WERI-Rb-1 (cell line): ENCODE results near the gene MAGI1.

Source experiments
- DNase-seq: peaks from one replicate; pipeline ENCODE4 v3.0.0-alpha.2; 2020
- H3K27ac ChIP-seq: fragments of 250-450 bp; sonication (Bioruptor Pico); 2 replicates; pipeline ENCODE4 v1.5.1; 2020; ENCODE audit warnings: mild to moderate bottlenecking, moderate library complexity
- H3K27me3 ChIP-seq: fragments of 250-450 bp; sonication (Bioruptor Pico); 2 replicates; pipeline ENCODE4 v1.5.1; 2021; ENCODE audit warnings: mild to moderate bottlenecking, low read depth, moderate library complexity; ENCODE audit not compliant: insufficient read depth, severe bottlenecking
- H3K36me3 ChIP-seq: fragments of 250-450 bp; sonication (Bioruptor Pico); 2 replicates; pipeline ENCODE4 v1.5.1; 2020; ENCODE audit warnings: mild to moderate bottlenecking, moderate library complexity
- H3K4me3 ChIP-seq: 2 replicates; pipeline ENCODE4 v1.5.1; 2011; ENCODE audit warnings: low read depth, mild to moderate bottlenecking, control low read depth, low read length
- H3K9me3 ChIP-seq: fragments of 250-450 bp; sonication (Bioruptor Pico); 2 replicates; pipeline ENCODE4 v1.5.1; 2021; ENCODE audit warnings: mild to moderate bottlenecking, moderate library complexity; ENCODE audit not compliant: severe bottlenecking
- CTCF ChIP-seq: IDR thresholded peaks from 2 replicates; pipeline ENCODE4 v1.5.1; 2011; ENCODE audit warnings: low read depth, mild to moderate bottlenecking, control low read depth, inconsistent platforms, low read length

The MAGI1 gene

GRCh38 chr3:65385805-65386204 is 652.9 kb downstream of the MAGI1 start:
- peaks cover 14% of the 10 kb centered on the region for H3K36me3 ChIP-seq
- no peaks in the 10 kb centered on the region for H3K9me3 ChIP-seq
- no peak overlapping the region for H3K27ac ChIP-seq
- no peak for TF ChIP-seq CTCF
- H3K4me3 ChIP-seq = no peak overlapping the region
- no peaks in the 10 kb centered on the region for H3K27me3 ChIP-seq
- DNase-seq = no peak

- no peaks in the 10 kb centered on the region for H3K27me3 ChIP-seq
- H3K36me3 ChIP-seq = peaks cover 15% of the 10 kb centered on the region
- H3K4me3 ChIP-seq = no peak overlapping the region
- no peaks in the 10 kb centered on the region for H3K9me3 ChIP-seq
- no peak overlapping the region for H3K27ac ChIP-seq
- TF ChIP-seq CTCF = no peak
- DNase-seq = no peak
These were observed 657.2 kb downstream of the MAGI1 start for GRCh38 chr3:65381496-65382010.

- H3K4me3 ChIP-seq = no peak overlapping the region
- DNase-seq = no peak
- H3K36me3 ChIP-seq = peaks cover 15% of the 10 kb centered on the region
- no peak for TF ChIP-seq CTCF
- H3K27ac ChIP-seq = no peak overlapping the region
- H3K27me3 ChIP-seq = no peaks in the 10 kb centered on the region
- no peaks in the 10 kb centered on the region for H3K9me3 ChIP-seq
These were observed 659.5 kb downstream of the MAGI1 start for GRCh38 chr3:65379223-65379622.

GRCh38 chr3:65377637-65378036 is 661.1 kb downstream of the MAGI1 start:
- DNase-seq = no peak
- no peaks in the 10 kb centered on the region for H3K9me3 ChIP-seq
- peaks cover 10% of the 10 kb centered on the region for H3K36me3 ChIP-seq
- H3K27me3 ChIP-seq = no peaks in the 10 kb centered on the region
- TF ChIP-seq CTCF = no peak
- no peak overlapping the region for H3K27ac ChIP-seq
- H3K4me3 ChIP-seq = no peak overlapping the region

GRCh38 chr3:65376426-65376825 is 662.3 kb downstream of the MAGI1 start:
- no peak for DNase-seq
- H3K36me3 ChIP-seq = peaks cover 4% of the 10 kb centered on the region; the same call in 1 of the 2 replicates
- no peak for TF ChIP-seq CTCF
- no peaks in the 10 kb centered on the region for H3K27me3 ChIP-seq
- no peak overlapping the region for H3K4me3 ChIP-seq
- no peak overlapping the region for H3K27ac ChIP-seq
- H3K9me3 ChIP-seq = no peaks in the 10 kb centered on the region

GRCh38 chr3:65371053-65371452 is 667.7 kb downstream of the MAGI1 start:
- Histone ChIP-seq H3K36me3 (no peaks in the 10 kb centered on the region), H3K4me3 (no peak overlapping the region), H3K27me3 (no peaks in the 10 kb centered on the region), H3K9me3 (no peaks in the 10 kb centered on the region), H3K27ac (no peak overlapping the region)
- TF ChIP-seq CTCF = no peak
- no peak for DNase-seq
